ENCODE data around the gene LRRC9.

Gene LRRC9

GRCh38 chr14:60102389-60102788 lies 182.4 kb downstream of the LRRC9 start:
- no peak for TF ChIP-seq CTCF (IDR thresholded peaks at IDR 0.05; ENCODE audit: insufficient read depth, low read depth, low read length, missing control alignments)
- no peak for DNase-seq (ENCODE audit: low read depth)
- no peak overlapping the region for H3K4me3 ChIP-seq (ENCODE audit: low read length)

- no peak overlapping the region for H3K4me3 ChIP-seq (ENCODE audit: low read length)
- TF ChIP-seq CTCF (IDR thresholded peaks at IDR 0.05; ENCODE audit: insufficient read depth, low read depth, low read length, missing control alignments) = no peak
- peak; percentile 30 for DNase-seq (ENCODE audit: low read depth)
Observed at GRCh38 chr14:60106339-60106738, 186.4 kb downstream of the LRRC9 start.

- H3K4me3 ChIP-seq (ENCODE audit: low read length) = no peak overlapping the region
- no peak for TF ChIP-seq CTCF (IDR thresholded peaks at IDR 0.05; ENCODE audit: insufficient read depth, low read depth, low read length, missing control alignments)
- no peak for DNase-seq (ENCODE audit: low read depth)
Observed at GRCh38 chr14:60107477-60107876, 187.5 kb downstream of the LRRC9 start.

GRCh38 chr14:60111732-60112131 lies 191.8 kb downstream of the LRRC9 start:
- no peak overlapping the region for H3K4me3 ChIP-seq (ENCODE audit: low read length)
- no peak for TF ChIP-seq CTCF (IDR thresholded peaks at IDR 0.05; ENCODE audit: insufficient read depth, low read depth, low read length, missing control alignments)
- DNase-seq (ENCODE audit: low read depth) = no peak

All from epithelial cell of esophagus (primary cell).